Activated T-helper 9 cell treated with anti-CD3 and anti-CD28 coated beads, Interleukin-2, amount 50 U/mL, for 16 hours (primary cell): ENCODE results near the gene LANCL3.
A peak's percentile ranks its signal among the peaks of the same experiment; 100 is the strongest.
"Not testable (repeated sequence)": the region's sequence is repeated elsewhere in the genome, so short reads cannot be mapped to it uniquely, and the experiment has no call there.

Source experiments
- DNase-seq: peaks from one replicate; pipeline ENCODE4 v3.0.0-alpha.2; 2020; ENCODE audit warnings: low read depth

Gene LANCL3

DNA sequence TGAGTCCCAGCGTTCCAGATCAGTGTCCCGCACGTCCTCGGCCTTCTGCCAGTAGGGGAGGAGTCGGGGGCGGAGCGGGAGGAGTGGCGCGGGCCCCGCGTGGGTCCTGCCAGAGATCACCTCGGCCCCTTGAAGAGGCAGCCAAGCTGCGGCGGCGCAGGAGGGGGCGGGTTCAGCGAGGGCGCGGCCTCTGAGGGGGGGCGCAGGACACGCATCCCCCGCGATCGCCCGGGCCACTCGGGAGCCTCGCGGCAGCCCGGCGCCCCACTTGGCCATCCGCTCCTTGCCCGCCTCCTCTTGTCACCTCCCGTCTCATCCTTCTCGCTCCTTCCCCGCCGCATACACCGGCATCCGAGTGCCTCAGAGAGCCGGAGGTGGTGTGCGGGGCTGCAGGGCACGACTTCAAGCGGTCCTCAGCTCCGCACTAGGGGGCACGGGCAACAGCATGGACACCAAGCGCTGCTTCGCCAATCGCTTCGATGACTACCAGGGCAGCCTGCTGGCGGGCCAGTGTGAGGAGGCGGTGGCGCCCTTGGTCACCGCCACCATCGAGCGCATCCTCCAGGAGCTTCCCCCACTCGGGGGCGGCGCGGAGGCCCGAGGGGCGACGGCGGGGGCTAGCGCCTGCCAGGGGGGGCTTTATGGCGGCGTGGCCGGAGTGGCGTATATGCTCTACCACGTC lies at the start of gene LANCL3:
Gene LANCL3, plus strand, starts transcription at position 236 of the 682 bp plus-strand sequence. Its CDS starts 210 bp downstream, at position 446.
- DNase-seq = peak; percentile 6

- not testable (repeated sequence) for DNase-seq
Measured at GRCh38 chrX:37523673-37524072, 47.8 kb upstream of the LANCL3 start.

GRCh38 chrX:37541991-37542390 lies 29.5 kb upstream of the LANCL3 start:
- no peak for DNase-seq

- no peak for DNase-seq
Measured at GRCh38 chrX:37542791-37543190, 28.7 kb upstream of the LANCL3 start.

GRCh38 chrX:37543324-37543723 lies 28.1 kb upstream of the LANCL3 start:
- DNase-seq = no peak

GRCh38 chrX:37544531-37544930 lies 26.9 kb upstream of the LANCL3 start:
- DNase-seq = not testable (repeated sequence)

DNA sequence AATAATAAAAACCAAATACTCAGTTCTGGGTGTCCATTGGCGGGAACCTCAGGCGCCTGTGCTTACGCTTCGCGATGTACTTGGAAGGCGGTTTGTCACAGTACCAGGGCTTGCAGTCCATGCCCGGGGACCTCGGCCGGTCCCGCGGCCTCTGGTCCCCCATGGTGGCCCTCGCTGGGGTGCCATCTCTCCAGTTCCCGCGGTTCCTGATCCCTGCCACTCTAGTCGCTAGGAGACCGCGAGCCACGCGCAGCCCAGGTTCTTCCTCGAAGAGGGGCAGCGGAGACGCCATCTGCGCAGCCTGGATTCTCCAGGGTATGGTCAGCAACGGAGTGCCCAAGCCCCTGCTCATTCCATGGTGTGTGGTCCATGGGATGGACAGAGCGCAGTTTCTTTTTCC lies 26.4 kb upstream of the LANCL3 start:
- no peak for DNase-seq

DNA sequence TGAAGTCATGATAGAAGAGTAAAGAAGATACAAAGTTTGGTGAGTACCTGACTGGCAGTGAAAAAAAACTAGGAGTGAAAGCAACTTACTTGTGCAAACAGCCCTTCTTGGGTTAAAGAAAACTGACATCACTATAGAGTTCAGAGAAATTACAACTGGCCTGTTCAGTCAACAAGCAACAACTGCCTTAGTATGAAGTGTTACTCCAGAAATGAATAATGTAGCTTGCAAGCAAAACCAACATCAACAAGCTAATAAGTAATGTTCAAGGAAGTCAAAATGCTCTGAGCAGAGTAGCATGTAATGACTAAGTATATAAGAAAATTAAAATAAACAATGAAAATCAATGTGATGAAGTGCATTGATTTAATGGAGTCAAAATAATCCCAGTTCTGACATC lies 21.8 kb upstream of the LANCL3 start:
- not testable (repeated sequence) for DNase-seq

GRCh38 chrX:37553476-37553875 lies 18.0 kb upstream of the LANCL3 start:
- DNase-seq = no peak

GRCh38 chrX:37565254-37565653 lies 6.2 kb upstream of the LANCL3 start:
- DNase-seq = not testable (repeated sequence)

GRCh38 chrX:37570349-37570748 lies 1.1 kb upstream of the LANCL3 start:
- DNase-seq = not testable (repeated sequence)

DNA sequence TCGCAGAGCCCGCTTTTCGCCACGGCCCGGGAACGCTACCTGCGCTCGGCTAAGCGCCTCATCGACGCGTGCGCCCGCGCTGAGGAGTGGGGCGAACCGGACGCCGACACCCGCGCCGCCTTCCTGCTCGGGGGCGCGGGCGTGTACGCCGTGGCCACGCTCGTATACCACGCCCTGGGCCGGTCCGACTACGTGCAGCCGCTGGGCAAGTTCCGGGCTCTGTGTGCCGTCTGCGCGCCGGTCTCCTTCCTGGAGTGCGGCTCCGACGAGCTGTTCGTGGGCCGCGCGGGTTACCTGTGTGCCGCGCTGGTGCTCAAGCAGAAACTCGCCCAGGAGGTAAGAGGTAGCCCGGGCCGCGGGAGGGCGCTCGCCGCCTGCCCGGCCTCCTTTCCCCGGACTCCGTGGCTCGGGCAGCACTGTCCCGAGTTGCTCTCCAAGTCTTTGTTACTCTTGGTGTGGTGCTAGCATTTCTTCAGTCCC lies 687 bp downstream of the LANCL3 start:
- not testable (repeated sequence) for DNase-seq

- not testable (repeated sequence) for DNase-seq
Measured at GRCh38 chrX:37573121-37573520, 1.7 kb downstream of the LANCL3 start.

DNA sequence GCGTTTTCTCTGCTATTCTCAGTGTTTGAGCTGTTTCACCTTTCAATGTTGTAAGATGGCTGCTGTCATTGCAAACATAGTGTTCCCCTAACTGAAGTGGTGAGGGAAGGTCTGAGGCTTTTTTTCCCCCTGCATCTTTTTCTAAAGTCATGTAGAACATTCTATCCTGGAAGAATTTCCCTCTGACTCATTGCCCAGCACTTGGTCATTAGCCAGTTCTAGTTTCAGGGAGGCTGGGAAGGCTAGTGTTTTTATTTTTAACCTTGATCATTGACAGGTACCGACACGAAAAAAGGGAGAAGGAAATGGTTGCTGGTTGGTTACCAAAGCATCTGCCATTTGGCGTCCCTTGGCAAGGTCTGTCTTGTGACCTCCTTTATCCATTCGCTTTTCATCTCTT lies 6.6 kb downstream of the LANCL3 start:
- no peak for DNase-seq

- no peak for DNase-seq
Measured at GRCh38 chrX:37580080-37580479, 8.6 kb downstream of the LANCL3 start.

DNA sequence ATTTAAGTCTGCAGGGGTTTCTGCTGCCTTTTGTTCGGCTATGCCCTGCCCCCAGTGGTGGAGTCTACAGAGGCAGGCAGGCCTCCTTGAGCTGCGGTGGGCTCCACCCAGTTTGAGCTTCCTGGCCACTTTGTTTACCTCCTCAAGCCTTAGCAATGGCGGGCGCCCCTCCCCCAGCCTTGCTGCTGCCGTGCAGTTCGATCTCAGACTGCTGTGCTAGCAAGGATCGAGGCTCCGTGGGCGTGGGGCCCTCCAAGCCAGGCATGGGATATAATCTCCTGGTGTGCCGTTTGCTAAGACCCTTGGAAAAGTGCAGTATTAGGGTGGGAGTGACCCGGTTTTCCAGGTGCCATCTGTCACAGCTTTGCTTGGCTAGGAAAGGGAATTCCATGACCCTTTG lies 15.9 kb downstream of the LANCL3 start:
- not testable (repeated sequence) for DNase-seq

DNA sequence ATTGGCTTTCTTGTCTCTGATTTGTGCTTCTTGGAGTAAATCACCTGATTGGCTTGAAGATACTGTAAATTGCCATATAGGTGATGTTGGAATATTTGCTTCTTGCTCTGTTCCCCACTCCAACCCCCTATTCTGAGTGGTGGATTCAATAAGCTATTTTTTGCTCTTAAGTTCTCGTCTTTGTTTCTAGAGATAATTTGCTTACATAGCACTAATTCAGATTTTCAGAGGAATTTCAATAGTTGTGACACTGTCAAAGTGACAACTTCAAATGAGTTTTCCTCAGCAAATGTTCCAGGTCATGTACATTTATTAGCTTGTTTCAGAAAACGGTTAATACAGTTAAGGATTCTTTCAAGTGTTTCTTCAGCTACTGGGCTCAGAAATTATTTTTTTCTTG lies 18.6 kb downstream of the LANCL3 start:
- DNase-seq = no peak

DNA sequence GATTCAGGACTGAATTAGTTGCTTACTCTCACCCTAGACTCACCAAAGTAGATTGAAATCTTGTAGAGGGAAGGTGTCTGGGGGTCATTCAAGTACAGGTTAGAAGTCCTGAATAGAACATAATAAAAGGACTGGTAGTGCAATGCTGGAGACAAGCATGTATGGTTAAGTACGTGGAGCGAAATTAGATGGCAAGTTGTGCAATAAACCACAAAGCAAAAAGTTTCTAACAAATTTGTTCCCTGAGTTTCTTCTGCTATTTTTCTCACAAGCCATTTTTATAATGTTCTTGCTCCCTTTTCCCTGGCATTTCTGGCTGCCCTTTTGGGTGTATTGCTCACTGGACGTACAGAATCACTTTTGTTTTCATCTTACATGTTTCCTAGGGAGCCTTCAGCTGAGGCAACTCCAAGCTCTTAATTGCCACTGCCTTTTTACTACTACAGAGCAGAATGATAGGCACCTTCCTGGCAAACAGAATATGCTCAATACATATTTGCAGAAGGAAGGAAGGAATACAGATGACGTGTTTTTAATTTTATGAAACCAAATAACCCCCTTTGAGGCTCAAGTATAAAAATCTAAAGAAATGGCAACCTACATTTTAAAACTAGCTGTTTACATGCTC lies 23.4 kb downstream of the LANCL3 start:
- no peak for DNase-seq

- DNase-seq = no peak
Measured at GRCh38 chrX:37599729-37600128, 28.3 kb downstream of the LANCL3 start.

- DNase-seq = no peak
Measured at GRCh38 chrX:37603938-37604409, 32.5 kb downstream of the LANCL3 start.

GRCh38 chrX:37607243-37607642 lies 35.8 kb downstream of the LANCL3 start:
- DNase-seq = no peak

GRCh38 chrX:37608156-37608555 lies 36.7 kb downstream of the LANCL3 start:
- DNase-seq = no peak

GRCh38 chrX:37609727-37610126 lies 38.3 kb downstream of the LANCL3 start:
- DNase-seq = no peak

DNA sequence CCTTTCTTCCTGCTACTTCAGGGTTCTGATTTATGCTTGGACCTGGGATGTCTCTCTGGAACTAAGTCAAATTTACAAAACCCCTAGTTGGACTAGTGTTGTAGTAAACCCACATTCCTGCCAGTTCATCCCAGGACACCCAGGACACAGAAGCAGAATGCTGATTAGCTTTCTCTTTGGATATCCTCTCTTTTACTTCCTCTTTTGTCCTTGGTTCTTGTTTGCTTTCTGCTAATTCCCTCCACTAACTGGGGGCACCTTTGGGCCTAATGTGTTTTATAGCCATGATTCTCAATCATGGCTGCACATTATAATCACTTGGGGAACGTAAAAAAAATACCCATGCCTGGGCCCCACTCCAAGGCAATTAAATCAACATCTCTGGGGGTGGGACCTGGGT lies 42.5 kb downstream of the LANCL3 start:
- no peak for DNase-seq
